Esophagus squamous epithelium (tissue), 4 donors: ENCODE measurements around the gene AKAP12.

Source experiments
- POLR2A ChIP-seq, 4 donors: fragments of 450-650 bp; IDR thresholded peaks; one replicate each; pipeline ENCODE4 v1.6.1; 2017; ENCODE audit warnings: antibody characterized with exemption in 4 of 4, mild to moderate bottlenecking in 4 of 4, moderate library complexity in 3 of 4
- TF ChIP-seq, protein P1 (sequence below), 6 experiments: fragments of 450-650 bp in 4 of 6; fragments of 200-600 bp in 2 of 6; sonication (generic) in 2 of 6; IDR thresholded peaks; one replicate each; pipeline ENCODE4 v1.5.1; 2016 to 2019; ENCODE audit warnings: antibody characterized with exemption in 6 of 6, mild to moderate bottlenecking in 4 of 6, moderate library complexity in 4 of 6

DNA sequence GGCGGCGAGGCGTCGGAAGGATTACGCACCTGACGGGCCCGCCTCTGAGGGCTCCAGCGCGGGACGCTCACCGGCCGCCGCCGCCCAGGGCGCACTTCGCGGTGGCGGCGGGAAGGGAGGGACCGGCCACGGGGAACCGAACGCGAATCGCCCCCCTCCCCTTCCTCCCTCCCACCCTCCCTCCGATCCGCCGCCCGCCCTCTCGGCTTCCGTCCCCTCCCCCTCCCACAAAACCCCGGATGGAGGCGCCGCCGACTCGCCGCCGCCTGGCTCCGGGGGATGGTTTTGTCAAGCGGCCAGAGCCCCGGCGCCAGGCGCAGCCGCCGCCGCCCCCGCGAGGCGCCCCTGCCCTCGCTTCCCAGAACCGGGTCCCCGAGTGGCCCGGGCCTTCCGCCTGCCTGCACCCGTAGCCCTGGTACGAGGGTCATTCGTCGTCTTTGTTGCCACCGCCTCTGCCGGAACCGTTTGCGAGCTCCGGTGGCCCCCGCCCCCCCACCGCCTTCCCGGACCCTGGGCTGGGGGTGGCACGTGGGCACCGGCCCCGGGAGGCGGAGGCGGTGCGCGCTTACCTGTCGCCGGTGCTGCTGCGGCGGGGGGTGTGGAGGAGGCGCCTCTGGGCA, 151.2 kb downstream of the AKAP12 start:
- TF ChIP-seq, protein P1, sequence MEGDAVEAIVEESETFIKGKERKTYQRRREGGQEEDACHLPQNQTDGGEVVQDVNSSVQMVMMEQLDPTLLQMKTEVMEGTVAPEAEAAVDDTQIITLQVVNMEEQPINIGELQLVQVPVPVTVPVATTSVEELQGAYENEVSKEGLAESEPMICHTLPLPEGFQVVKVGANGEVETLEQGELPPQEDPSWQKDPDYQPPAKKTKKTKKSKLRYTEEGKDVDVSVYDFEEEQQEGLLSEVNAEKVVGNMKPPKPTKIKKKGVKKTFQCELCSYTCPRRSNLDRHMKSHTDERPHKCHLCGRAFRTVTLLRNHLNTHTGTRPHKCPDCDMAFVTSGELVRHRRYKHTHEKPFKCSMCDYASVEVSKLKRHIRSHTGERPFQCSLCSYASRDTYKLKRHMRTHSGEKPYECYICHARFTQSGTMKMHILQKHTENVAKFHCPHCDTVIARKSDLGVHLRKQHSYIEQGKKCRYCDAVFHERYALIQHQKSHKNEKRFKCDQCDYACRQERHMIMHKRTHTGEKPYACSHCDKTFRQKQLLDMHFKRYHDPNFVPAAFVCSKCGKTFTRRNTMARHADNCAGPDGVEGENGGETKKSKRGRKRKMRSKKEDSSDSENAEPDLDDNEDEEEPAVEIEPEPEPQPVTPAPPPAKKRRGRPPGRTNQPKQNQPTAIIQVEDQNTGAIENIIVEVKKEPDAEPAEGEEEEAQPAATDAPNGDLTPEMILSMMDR (IDR thresholded peaks at IDR 0.05) = no peak
- peak in 2 of 4 donors; percentile 22 to 64 for TF ChIP-seq POLR2A (IDR thresholded peaks at IDR 0.05)
